Rectal smooth muscle tissue (tissue), 1 donor: Measurements from ENCODE around the gene UNG.

Experiments
- H3K27ac ChIP-seq: one replicate; pipeline ENCODE4 v1.7.0; 2013; ENCODE audit warnings: low read depth, low read length, inconsistent platforms
- H3K27me3 ChIP-seq: one replicate; pipeline ENCODE4 v1.7.0; 2013; ENCODE audit warnings: low read length; ENCODE audit not compliant: control insufficient read depth, insufficient read depth
- H3K36me3 ChIP-seq: one replicate; pipeline ENCODE4 v1.7.0; 2013; ENCODE audit warnings: low read length; ENCODE audit not compliant: control insufficient read depth, insufficient read depth
- H3K4me1 ChIP-seq: one replicate; pipeline ENCODE4 v1.7.0; 2013; ENCODE audit warnings: low read length; ENCODE audit not compliant: control insufficient read depth, insufficient read depth
- H3K4me3 ChIP-seq: one replicate; pipeline ENCODE4 v1.7.0; 2013; ENCODE audit warnings: low read length
- H3K9ac ChIP-seq: one replicate; pipeline ENCODE4 v1.7.0; 2013; ENCODE audit warnings: low read length

The UNG gene

GRCh38 chr12:109097140-109097434, 310 bp upstream of the UNG start:
- Histone ChIP-seq H3K27me3 (no peaks in the 10 kb centered on the region), H3K4me1 (peaks cover 18% of the 10 kb centered on the region), H3K9ac (no peak overlapping the region), H3K4me3 (no peak overlapping the region), H3K36me3 (peaks cover 3% of the 10 kb centered on the region), H3K27ac (no peak overlapping the region)

- Histone ChIP-seq H3K9ac (peak overlapping the region; percentile 46), H3K27ac (peak overlapping the region; percentile 88), H3K4me3 (peak overlapping the region; percentile 88), H3K4me1 (peaks cover 7% of the 10 kb centered on the region), H3K27me3 (no peaks in the 10 kb centered on the region), H3K36me3 (peaks cover 5% of the 10 kb centered on the region)
Measured at GRCh38 chr12:109098183-109098604, 797 bp downstream of the UNG start.

- H3K27ac ChIP-seq: peak overlapping the region; percentile 88
- no peaks in the 10 kb centered on the region for H3K27me3 ChIP-seq
- peak overlapping the region; percentile 88 for H3K4me3 ChIP-seq
- peak overlapping the region; percentile 46 for H3K9ac ChIP-seq
- peaks cover 7% of the 10 kb centered on the region for H3K4me1 ChIP-seq
- peaks cover 8% of the 10 kb centered on the region for H3K36me3 ChIP-seq
Measured at GRCh38 chr12:109098651-109099050, 1.3 kb downstream of the UNG start.

GRCh38 chr12:109099431-109100020, 2.1 kb downstream of the UNG start:
- no peaks in the 10 kb centered on the region for H3K27me3 ChIP-seq
- H3K9ac ChIP-seq: no peak overlapping the region
- peak overlapping the region; percentile 88 for H3K27ac ChIP-seq
- H3K4me1 ChIP-seq: peaks cover 7% of the 10 kb centered on the region
- peak overlapping the region; percentile 25 for H3K4me3 ChIP-seq
- H3K36me3 ChIP-seq: peaks cover 14% of the 10 kb centered on the region

- no peak overlapping the region for H3K27ac ChIP-seq
Measured at GRCh38 chr12:109100741-109101140, 3.3 kb downstream of the UNG start.

GRCh38 chr12:109102491-109102890, 5.1 kb downstream of the UNG start:
- no peaks in the 10 kb centered on the region for H3K27me3 ChIP-seq
- H3K27ac ChIP-seq: no peak overlapping the region
- no peak overlapping the region for H3K4me3 ChIP-seq
- H3K36me3 ChIP-seq: peaks cover 26% of the 10 kb centered on the region
- H3K9ac ChIP-seq: no peak overlapping the region
- peaks cover 7% of the 10 kb centered on the region for H3K4me1 ChIP-seq

More at GRCh38 chr12:109100741-109101140, 3.3 kb downstream of the UNG start:
- H3K36me3 ChIP-seq: peaks cover 21% of the 10 kb centered on the region
- H3K4me3 ChIP-seq: no peak overlapping the region
- H3K27me3 ChIP-seq: no peaks in the 10 kb centered on the region
- H3K4me1 ChIP-seq: peaks cover 7% of the 10 kb centered on the region
- H3K9ac ChIP-seq: no peak overlapping the region

GRCh38 chr12:109105176-109105575, 7.8 kb downstream of the UNG start:
- Histone ChIP-seq H3K27ac (no peak overlapping the region), H3K4me3 (no peak overlapping the region), H3K36me3 (peaks cover 26% of the 10 kb centered on the region), H3K27me3 (no peaks in the 10 kb centered on the region), H3K4me1 (peaks cover 3% of the 10 kb centered on the region), H3K9ac (no peak overlapping the region)

GRCh38 chr12:109109746-109110350, 12.5 kb downstream of the UNG start:
- Histone ChIP-seq H3K4me1 (peaks cover 23% of the 10 kb centered on the region), H3K27ac (peak overlapping the region; percentile 97), H3K27me3 (no peaks in the 10 kb centered on the region), H3K4me3 (no peak overlapping the region), H3K36me3 (peaks cover 9% of the 10 kb centered on the region), H3K9ac (no peak overlapping the region)

- H3K36me3 ChIP-seq: peaks cover 2% of the 10 kb centered on the region
- H3K27me3 ChIP-seq: no peaks in the 10 kb centered on the region
- peak overlapping the region; percentile 64 for H3K9ac ChIP-seq
- H3K4me3 ChIP-seq: peak overlapping the region; percentile 84
- H3K4me1 ChIP-seq: peaks cover 34% of the 10 kb centered on the region
- H3K27ac ChIP-seq: peak overlapping the region; percentile 97
Measured at GRCh38 chr12:109110988-109111495, 13.6 kb downstream of the UNG start.

- no peak overlapping the region for H3K9ac ChIP-seq
- peaks cover 42% of the 10 kb centered on the region for H3K4me1 ChIP-seq
- no peaks in the 10 kb centered on the region for H3K36me3 ChIP-seq
- no peaks in the 10 kb centered on the region for H3K27me3 ChIP-seq
- H3K4me3 ChIP-seq: peak overlapping the region; percentile 41
- H3K27ac ChIP-seq: peak overlapping the region; percentile 81
Measured at GRCh38 chr12:109112720-109113465, 15.5 kb downstream of the UNG start.

- H3K36me3 ChIP-seq: no peaks in the 10 kb centered on the region
- H3K27ac ChIP-seq: peak overlapping the region; percentile 81
- H3K4me3 ChIP-seq: peak overlapping the region; percentile 41
- no peak overlapping the region for H3K9ac ChIP-seq
- peaks cover 42% of the 10 kb centered on the region for H3K4me1 ChIP-seq
- H3K27me3 ChIP-seq: no peaks in the 10 kb centered on the region
Measured at GRCh38 chr12:109113661-109114321, 16.4 kb downstream of the UNG start.

GRCh38 chr12:109114644-109115043, 17.2 kb downstream of the UNG start:
- H3K27ac ChIP-seq: peak overlapping the region; percentile 81
- H3K4me3 ChIP-seq: no peak overlapping the region
- H3K27me3 ChIP-seq: no peaks in the 10 kb centered on the region
- no peaks in the 10 kb centered on the region for H3K36me3 ChIP-seq
- H3K9ac ChIP-seq: no peak overlapping the region
- H3K4me1 ChIP-seq: peaks cover 42% of the 10 kb centered on the region
